Upper lobe of left lung (tissue), 4 donors: ENCODE measurements around the gene HAUS6.

Experiments
- CTCF ChIP-seq, 6 experiments: fragments of 450-650 bp in 4 of 6; fragments of 200-600 bp in 2 of 6; sonication (generic) in 2 of 6; IDR thresholded peaks; one replicate each; pipeline ENCODE4 v1.5.1; 2016 to 2019; ENCODE audit warnings: antibody characterized with exemption in 6 of 6
- POLR2A ChIP-seq, 4 donors: fragments of 450-650 bp; IDR thresholded peaks; one replicate each; pipeline ENCODE4 v1.5.1; 2016 to 2017; ENCODE audit warnings: antibody characterized with exemption in 4 of 4, mild to moderate bottlenecking in 2 of 4

- TF ChIP-seq CTCF (IDR thresholded peaks at IDR 0.05) (no peak), POLR2A (IDR thresholded peaks at IDR 0.05) (no peak)
Observed at GRCh38 chr9:19117039-19117716, 14.5 kb upstream of the HAUS6 start.
